NCI-H1048 (cell line): ENCODE data around the gene SLC22A6.
"Not testable (repeated sequence)": the region's sequence is repeated elsewhere in the genome, so short reads cannot be mapped to it uniquely, and the experiment has no call there.

ENCODE experiments used
- DNase-seq: peaks from one replicate; lab custom pipeline; 2025; lab: John Stamatoyannopoulos, UW

The SLC22A6 gene

GRCh38 chr11:62985041-62985750 is 429 bp upstream of the SLC22A6 start:
- DNase-seq: no peak

- DNase-seq: no peak
Observed at GRCh38 chr11:62983536-62984199, 1.1 kb downstream of the SLC22A6 start.

- no peak for DNase-seq
Observed at GRCh38 chr11:62981743-62982142, 3.0 kb downstream of the SLC22A6 start.

GRCh38 chr11:62980133-62980760 is 4.5 kb downstream of the SLC22A6 start:
- no peak for DNase-seq

GRCh38 chr11:62976109-62976508 is 8.7 kb downstream of the SLC22A6 start:
- DNase-seq: no peak

GRCh38 chr11:62974848-62975522 is 9.8 kb downstream of the SLC22A6 start:
- peak; percentile 20 for DNase-seq

- DNase-seq: no peak
Observed at GRCh38 chr11:62965574-62965973, 19.2 kb downstream of the SLC22A6 start.

- DNase-seq: no peak
Observed at GRCh38 chr11:62962391-62962790, 22.4 kb downstream of the SLC22A6 start.

DNA sequence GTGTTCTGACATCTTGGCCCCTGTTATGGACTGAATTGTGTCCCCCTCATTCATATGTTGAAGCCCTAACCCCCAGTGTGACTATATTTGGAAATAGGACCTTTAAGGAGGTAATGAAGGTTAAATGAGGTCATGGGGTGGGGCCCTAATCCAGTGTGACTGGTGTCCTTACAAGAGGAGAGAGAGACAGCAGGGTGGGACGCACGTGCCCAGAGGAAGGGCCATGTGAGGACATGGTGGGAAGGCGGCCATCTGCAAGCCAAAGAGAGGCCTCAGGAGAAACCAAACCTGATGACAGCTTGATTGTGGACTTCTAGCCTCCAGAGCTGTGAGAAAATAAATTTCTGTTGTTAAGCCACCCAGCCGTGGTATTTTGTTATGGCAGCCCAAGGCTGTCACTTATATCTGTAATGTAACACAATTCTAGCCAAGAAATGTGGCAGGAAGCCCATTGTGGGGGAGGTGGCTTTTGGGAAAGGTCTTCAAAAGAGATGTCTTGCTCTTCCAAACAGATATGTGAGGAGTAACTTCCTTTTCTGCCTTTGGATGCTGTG is 23.7 kb downstream of the SLC22A6 start:
- no peak for DNase-seq

- DNase-seq: no peak
Observed at GRCh38 chr11:62959422-62959980, 25.3 kb downstream of the SLC22A6 start.

DNA sequence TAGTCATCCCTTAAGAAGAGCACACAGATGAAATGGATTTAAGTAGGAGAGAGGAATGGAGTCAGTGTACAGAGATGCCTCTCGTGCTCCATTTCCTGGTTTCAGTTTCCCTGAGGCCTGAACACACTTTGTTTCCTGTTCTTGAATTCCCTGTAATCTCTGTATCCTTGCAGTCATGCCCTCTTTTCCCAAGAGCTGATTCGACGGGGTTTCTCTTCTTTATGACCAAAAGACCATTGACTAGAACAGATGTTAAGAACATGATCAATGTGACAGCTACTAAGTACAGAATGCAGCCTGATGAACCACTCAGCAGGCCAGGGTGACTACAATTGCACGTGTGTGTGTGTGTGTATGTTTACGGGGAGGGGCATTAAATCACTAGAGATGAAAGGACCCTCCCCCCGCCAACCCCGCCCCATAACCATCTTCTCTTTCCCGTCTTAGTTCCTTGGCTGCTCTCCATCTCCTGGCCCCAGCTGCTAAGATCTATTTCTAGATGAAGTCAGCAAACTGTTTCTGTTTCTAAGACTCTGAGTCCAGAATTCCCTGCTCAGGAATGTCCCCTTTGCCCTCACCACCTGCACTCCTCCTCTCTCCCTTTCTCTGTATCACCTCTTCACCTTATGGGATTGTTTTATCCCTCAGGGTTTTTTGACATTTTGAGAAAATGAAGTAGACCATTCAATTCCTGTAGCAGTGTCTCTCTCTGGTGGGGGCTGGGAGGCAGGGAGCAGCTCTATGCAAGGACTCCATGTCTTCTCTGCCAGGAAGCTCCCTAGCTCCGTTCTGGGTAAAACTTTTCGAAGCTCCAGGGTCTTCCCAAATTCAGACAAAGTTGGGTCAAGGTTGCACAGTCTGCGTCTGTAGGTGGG is 26.0 kb downstream of the SLC22A6 start:
- DNase-seq: no peak

- no peak for DNase-seq
Observed at GRCh38 chr11:62957147-62957546, 27.6 kb downstream of the SLC22A6 start.

GRCh38 chr11:62954478-62954877 is 30.3 kb downstream of the SLC22A6 start:
- DNase-seq: no peak

GRCh38 chr11:62953811-62954210 is 31.0 kb downstream of the SLC22A6 start:
- DNase-seq: no peak

GRCh38 chr11:62948765-62949320 is 35.9 kb downstream of the SLC22A6 start:
- DNase-seq: no peak

DNA sequence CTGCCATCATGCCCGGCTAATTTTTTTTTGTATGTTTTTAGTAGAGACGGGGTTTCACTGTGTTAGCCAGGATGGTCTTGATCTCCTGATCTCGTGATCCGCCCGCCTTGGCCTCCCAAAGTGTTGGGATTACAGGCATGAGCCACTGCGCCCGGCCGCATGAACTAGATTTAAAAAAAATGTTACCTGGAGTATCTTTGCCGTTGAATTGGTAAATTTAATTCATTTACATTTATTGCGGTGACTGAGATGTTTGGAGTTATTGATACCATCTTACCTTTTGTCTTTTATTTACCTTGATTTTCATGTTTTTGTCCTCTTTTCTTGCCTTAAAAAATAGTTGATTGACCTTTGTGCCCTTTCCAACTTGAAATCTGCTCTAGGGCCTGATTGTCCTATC is 39.2 kb downstream of the SLC22A6 start:
- not testable (repeated sequence) for DNase-seq

DNA sequence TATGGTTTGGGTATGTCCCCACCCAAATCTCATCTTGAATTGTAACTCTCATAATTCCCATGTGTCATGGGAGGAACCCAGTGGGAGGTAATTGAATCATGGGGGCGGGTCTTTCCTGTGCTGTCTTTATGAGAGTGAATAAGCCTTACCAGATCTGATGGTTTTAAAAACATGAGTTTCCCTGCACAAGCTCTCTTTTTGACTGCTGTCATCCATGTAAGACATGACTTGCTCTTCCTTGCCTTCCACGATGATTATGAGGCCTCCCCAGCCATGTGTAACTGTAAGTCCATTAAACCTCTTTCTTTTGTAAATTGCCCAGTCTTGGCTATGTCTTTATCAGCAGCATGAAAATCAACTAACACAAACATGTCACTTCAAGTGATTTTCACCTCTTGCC is 47.2 kb downstream of the SLC22A6 start:
- not testable (repeated sequence) for DNase-seq

GRCh38 chr11:62934496-62934785 is 50.3 kb downstream of the SLC22A6 start:
- DNase-seq: no peak

GRCh38 chr11:62933750-62934495 is 50.8 kb downstream of the SLC22A6 start:
- DNase-seq: no peak

- no peak for DNase-seq
Observed at GRCh38 chr11:62933285-62933684, 51.5 kb downstream of the SLC22A6 start.
